C4-2B (cell line): Measurements from ENCODE around the gene TBC1D20.
A peak's percentile ranks its signal among the peaks of the same experiment; 100 is the strongest.
"Not testable (repeated sequence)": the region's sequence is repeated elsewhere in the genome, so short reads cannot be mapped to it uniquely, and the experiment has no call there.

Source experiments
- H3K27ac ChIP-seq: fragments of 450-650 bp; 2 replicates; pipeline ENCODE4 v1.5.1; 2017
- ZFX ChIP-seq: fragments of 450-650 bp; IDR thresholded peaks from 2 replicates; pipeline ENCODE4 v1.6.1; 2017
- TF ChIP-seq, protein P1 (sequence below): fragments of 450-650 bp; conservative IDR thresholded peaks from 2 replicates; pipeline ENCODE4 v1.5.1; 2017; ENCODE audit warnings: mild to moderate bottlenecking

TBC1D20 gene

DNA sequence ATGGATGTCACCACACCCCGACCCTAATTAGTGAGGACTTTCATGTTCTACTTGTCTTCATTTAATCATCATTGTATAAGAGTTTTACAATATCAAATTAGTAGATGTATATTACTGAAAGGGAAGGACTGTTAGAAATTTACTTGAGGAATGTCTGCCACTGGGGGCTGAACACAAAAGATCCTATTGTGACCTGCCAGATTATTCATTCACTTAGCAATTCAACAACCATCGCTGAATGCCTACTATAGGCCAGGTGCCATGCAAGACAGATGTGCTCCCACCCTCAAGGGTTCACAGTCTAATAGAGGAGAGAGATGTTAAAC lies 62.2 kb downstream of the TBC1D20 start:
- TF ChIP-seq ZFX, result no peak
- TF ChIP-seq, protein P1, sequence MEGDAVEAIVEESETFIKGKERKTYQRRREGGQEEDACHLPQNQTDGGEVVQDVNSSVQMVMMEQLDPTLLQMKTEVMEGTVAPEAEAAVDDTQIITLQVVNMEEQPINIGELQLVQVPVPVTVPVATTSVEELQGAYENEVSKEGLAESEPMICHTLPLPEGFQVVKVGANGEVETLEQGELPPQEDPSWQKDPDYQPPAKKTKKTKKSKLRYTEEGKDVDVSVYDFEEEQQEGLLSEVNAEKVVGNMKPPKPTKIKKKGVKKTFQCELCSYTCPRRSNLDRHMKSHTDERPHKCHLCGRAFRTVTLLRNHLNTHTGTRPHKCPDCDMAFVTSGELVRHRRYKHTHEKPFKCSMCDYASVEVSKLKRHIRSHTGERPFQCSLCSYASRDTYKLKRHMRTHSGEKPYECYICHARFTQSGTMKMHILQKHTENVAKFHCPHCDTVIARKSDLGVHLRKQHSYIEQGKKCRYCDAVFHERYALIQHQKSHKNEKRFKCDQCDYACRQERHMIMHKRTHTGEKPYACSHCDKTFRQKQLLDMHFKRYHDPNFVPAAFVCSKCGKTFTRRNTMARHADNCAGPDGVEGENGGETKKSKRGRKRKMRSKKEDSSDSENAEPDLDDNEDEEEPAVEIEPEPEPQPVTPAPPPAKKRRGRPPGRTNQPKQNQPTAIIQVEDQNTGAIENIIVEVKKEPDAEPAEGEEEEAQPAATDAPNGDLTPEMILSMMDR, result no peak

DNA sequence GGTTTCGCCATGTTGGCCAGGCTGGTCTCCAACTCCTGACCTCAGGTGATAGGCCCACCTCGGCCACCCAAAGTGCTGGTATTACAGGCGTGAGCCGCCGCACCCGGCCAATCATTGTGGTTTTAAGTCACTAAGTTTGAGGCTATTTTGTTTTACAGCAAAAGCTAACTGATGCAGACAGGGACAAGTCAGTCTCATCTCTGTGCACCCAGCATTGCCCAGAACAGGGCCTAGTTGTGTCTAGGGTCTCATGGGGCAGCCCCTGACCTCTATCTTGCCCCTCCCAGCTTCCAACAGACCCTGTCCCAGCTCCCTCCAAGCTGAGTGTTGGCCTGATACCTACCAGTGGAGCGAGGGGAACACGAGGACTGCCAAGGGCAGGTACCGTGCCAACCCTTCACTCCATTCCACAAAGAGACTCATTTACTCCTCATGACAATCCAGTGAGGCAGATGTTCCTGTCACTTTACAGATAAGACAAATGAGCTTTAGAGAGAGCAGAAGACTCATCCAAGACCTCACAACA lies 63.1 kb downstream of the TBC1D20 start:
- no peak overlapping the region for H3K27ac ChIP-seq
- TF ChIP-seq, protein P1, result no peak
- no peak for TF ChIP-seq ZFX

More for the DNA sequence above, 62.2 kb downstream of the TBC1D20 start:
- H3K27ac ChIP-seq, result no peak overlapping the region

DNA sequence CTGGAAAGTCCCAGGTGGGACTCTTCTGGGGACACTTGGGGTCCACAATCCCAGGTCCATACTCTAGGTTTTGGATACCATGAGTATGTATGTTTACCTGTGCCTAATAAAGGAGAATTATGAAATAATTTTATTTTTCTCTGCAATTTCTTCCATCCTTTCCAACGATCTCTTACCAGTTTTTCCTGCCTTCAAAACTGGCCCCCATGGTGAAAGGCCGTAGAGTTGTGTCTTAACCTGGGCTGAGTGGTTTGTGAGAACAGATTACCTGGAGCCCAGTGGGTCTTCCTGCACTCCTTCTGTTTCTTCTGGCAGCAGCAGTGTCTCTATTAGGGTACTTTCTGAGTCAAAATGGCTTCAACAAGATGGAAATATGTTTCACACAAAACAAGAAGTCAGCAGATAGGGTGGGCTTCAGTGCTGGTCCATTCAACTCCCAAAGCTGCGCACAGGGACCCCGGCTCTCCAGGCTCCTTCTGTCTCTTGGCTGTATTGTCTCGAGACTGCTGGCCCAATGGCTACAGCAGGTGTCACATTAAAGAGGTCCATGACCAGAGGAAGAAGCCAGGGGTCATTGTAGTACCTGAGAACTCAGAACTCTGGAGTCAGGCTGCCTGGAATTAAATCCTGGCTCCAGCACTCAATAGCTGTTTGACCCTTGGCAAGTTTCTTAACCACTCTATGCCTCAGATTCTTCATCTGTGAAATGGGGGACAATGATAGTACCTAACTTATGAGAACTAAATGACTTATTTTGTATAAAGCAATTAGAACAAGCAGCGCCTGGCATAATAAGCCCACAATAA lies 64.7 kb downstream of the TBC1D20 start:
- TF ChIP-seq ZFX, result no peak
- H3K27ac ChIP-seq, result no peak overlapping the region

DNA sequence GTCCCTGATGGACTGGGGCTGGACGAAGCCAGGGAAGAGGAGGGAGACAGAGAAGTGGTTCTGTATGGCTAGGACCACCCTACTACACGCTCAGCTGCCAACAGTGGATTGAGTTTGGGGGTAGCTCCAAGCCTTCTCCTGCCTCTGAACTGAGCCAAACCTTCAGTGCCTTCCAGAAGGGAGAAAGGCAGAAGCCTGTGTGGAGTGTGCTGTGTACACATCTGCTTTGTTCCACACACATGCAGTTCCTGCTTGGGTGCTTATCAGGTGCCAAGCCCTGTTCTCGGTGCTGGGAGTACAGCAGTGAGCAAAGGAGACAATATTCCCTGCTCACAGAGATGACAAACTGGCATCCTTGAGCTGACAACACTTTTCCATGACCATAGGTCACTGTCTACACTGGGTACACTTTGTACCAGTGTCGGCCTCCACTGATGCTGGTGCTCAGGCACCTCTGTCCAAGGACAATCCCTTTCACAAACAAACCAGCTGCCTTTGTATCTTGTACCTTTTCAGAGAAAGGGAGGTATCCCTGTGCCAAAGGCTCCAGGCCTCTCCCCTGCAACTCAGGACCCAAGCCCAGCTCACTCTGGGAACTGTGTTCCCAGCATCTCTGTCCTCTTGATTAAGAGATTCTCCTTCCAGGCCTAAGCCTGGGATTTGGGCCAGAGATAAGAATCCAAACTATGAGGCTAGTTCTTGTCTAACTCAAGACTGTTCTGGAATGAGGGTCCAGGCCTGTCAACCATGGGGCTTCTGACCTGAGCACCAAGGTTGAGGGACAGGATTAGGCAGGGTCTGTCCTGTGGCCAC lies 65.5 kb downstream of the TBC1D20 start:
- no peak overlapping the region for H3K27ac ChIP-seq
- no peak for TF ChIP-seq ZFX
- TF ChIP-seq, protein P1, result no peak

DNA sequence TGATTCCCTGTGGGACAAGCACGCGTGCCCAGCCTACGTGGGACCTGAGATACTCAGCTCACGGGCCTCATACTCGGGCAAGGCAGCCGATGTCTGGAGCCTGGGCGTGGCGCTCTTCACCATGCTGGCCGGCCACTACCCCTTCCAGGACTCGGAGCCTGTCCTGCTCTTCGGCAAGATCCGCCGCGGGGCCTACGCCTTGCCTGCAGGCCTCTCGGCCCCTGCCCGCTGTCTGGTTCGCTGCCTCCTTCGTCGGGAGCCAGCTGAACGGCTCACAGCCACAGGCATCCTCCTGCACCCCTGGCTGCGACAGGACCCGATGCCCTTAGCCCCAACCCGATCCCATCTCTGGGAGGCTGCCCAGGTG lies 66.1 kb downstream of the TBC1D20 start:
- TF ChIP-seq ZFX, result no peak
- TF ChIP-seq, protein P1, result no peak
- H3K27ac ChIP-seq, result no peak overlapping the region

DNA sequence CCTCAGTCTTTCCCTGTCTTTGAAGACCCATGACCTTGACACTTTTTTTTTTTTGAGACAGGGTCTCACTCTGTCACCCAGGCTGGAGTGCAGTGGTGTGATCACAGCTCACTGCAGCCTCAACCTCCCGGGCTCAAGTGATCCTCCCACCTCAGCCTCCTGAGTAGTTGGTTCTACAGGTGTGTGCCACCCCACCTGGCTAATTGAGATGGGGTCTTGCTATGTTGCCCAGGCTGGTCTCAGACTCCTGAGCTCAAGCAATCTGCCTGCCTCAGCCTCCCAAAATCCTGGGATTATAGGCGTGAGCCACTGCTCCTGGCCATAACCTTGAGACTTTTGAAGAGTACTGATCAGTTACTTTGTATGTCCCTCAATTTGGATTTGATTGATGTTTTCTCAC lies 69.0 kb downstream of the TBC1D20 start:
- not testable (repeated sequence) for H3K27ac ChIP-seq

DNA sequence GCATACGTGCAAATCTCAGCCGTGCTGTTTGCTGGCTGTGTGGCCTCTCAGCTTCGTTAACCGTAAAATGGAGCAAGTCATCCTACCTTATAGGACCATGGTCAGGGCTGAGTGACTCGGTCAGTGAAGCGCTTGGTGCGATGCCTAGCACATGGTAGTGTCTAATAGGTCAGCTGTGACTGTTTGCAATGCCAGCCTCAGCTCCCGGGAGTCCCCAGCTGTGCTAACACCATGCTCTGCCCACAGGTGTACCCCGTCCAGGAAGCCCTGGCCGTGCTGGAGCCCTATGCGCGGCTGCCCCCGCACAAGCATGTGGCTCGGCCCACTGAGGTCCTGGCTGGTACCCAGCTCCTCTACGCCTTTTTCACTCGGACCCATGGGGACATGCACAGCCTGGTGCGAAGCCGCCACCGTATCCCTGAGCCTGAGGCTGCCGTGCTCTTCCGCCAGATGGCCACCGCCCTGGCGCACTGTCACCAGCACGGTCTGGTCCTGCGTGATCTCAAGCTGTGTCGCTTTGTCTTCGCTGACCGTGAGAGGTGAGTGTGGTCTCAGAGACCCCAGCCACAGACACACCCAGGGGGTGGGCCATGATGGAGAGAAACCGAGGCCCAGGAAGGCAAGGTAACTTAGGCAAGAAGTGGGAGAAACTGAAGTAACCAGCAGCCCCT lies 71.2 kb downstream of the TBC1D20 start:
- no peak overlapping the region for H3K27ac ChIP-seq
- no peak for TF ChIP-seq ZFX
- TF ChIP-seq, protein P1, result no peak

DNA sequence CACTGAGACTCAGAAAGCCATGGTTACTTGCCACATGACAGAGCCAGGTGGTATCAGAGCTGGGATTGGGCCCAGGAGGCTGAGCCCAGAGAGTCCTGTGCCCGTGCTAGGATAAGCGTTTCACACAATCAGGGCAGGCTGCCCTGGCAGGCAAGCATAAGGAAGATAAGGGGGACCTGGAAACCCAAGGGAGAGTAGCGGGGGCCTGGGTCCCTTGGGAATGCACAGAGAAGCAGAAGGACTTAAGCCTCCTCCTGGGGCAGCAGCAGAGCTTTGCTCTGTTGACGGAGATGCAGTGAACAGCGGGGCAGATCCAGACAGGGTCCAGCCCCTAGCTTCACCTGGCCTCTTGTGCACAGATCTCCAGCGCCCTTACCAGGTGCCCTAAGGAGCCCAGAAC lies 73.1 kb downstream of the TBC1D20 start:
- no peak for TF ChIP-seq ZFX
- TF ChIP-seq, protein P1, result no peak
- H3K27ac ChIP-seq, result 0 out of 2 replicates have a peak overlapping the region, but pooled peaks have one; percentile 10
